Neural progenitor cell (in vitro differentiated cells): ENCODE data around the gene KRTAP1-4. TPM values are rescaled to one million over a fixed set of nuclear protein-coding genes. Genes with fewer than 3 reads are reported as not detected.

ENCODE experiments used
- DNase-seq: peaks from one replicate; pipeline ENCODE4 v3.0.0-alpha.2; 2016; ENCODE audit warnings: low spot score
- H2AFZ ChIP-seq: fragments of 200-600 bp; sonication (generic); replicated peaks from 2 replicates; pipeline ENCODE4 v1.6.1; 2016; ENCODE audit warnings: antibody characterized with exemption
- H3F3A ChIP-seq: fragments of 200-600 bp; sonication (generic); 2 replicates; pipeline ENCODE4 v1.6.1; 2016; ENCODE audit warnings: antibody characterized with exemption, low read depth
- H3K27ac ChIP-seq: fragments of 200-600 bp; sonication (generic); 2 replicates; pipeline ENCODE4 v1.5.1; 2016; ENCODE audit warnings: mild to moderate bottlenecking
- H3K27me3 ChIP-seq: fragments of 200-600 bp; sonication (generic); 2 replicates; pipeline ENCODE4 v1.6.1; 2016; ENCODE audit warnings: mild to moderate bottlenecking, moderate library complexity
- H3K36me3 ChIP-seq: fragments of 200-600 bp; sonication (generic); 2 replicates; pipeline ENCODE4 v1.5.1; 2016
- H3K4me1 ChIP-seq: fragments of 200-600 bp; sonication (generic); 2 replicates; pipeline ENCODE4 v1.6.1; 2016; ENCODE audit warnings: mixed run types
- H3K4me2 ChIP-seq: fragments of 200-600 bp; sonication (generic); 2 replicates; pipeline ENCODE4 v1.6.1; 2016
- H3K4me3 ChIP-seq: fragments of 200-600 bp; sonication (generic); 2 replicates; pipeline ENCODE4 v1.5.1; 2016
- H3K79me2 ChIP-seq: fragments of 200-600 bp; sonication (generic); 2 replicates; pipeline ENCODE4 v1.6.1; 2016; ENCODE audit warnings: low read depth
- H3K9ac ChIP-seq: fragments of 200-600 bp; sonication (generic); 2 replicates; pipeline ENCODE4 v1.6.1; 2016
- H3K9me3 ChIP-seq: fragments of 200-600 bp; sonication (generic); 2 replicates; pipeline ENCODE4 v1.5.1; 2016; ENCODE audit warnings: low read depth
- H4K20me1 ChIP-seq: fragments of 200-600 bp; sonication (generic); 2 replicates; pipeline ENCODE4 v1.6.1; 2016; ENCODE audit warnings: low read depth
- H3K27ac Mint-ChIP-seq: 3 replicates; pipeline ENCODE4 v1.8.0; 2021; ENCODE audit warnings: mixed read lengths
- H3K27me3 Mint-ChIP-seq: 2 replicates; pipeline ENCODE4 v1.8.0; 2022; ENCODE audit warnings: low read depth, mild to moderate bottlenecking, inconsistent platforms, moderate library complexity, mixed read lengths; ENCODE audit not compliant: insufficient read depth
- H3K36me3 Mint-ChIP-seq: 3 replicates; pipeline ENCODE4 v1.8.0; 2021; ENCODE audit warnings: mixed read lengths
- H3K4me1 Mint-ChIP-seq: 3 replicates; pipeline ENCODE4 v1.8.0; 2021; ENCODE audit warnings: mixed read lengths
- H3K4me3 Mint-ChIP-seq: 3 replicates; pipeline ENCODE4 v1.8.0; 2021; ENCODE audit warnings: mild to moderate bottlenecking, moderate library complexity, mixed read lengths
- H3K9me3 Mint-ChIP-seq: 3 replicates; pipeline ENCODE4 v1.8.0; 2020; ENCODE audit warnings: mixed read lengths
- EZH2 ChIP-seq: fragments of 200-600 bp; sonication (generic); IDR thresholded peaks from 2 replicates; pipeline ENCODE4 v1.6.1; 2017; ENCODE audit warnings: antibody characterized with exemption, mild to moderate bottlenecking, moderate library complexity
- EZH2phosphoT487 ChIP-seq: fragments of 200-600 bp; sonication (generic); IDR thresholded peaks from 2 replicates; pipeline ENCODE4 v1.6.1; 2017; ENCODE audit warnings: antibody characterized with exemption
- total RNA-seq: library from RNA; depleted of rRNA; stranded (reverse); fragments of >200 nt; gene quantifications from 2 replicates; pipeline ENCODE4 v1.2.3, GENCODE V29; 2015; ENCODE audit warnings: low replicate concordance
- TF ChIP-seq, protein P1 (sequence below): fragments of 200-600 bp; sonication (generic); IDR thresholded peaks from 2 replicates; pipeline ENCODE4 v1.5.1; 2017; ENCODE audit warnings: antibody characterized with exemption, mild to moderate bottlenecking

The KRTAP1-4 gene
- total RNA-seq, 1 donor from 2014 or later, result not detected

DNA sequence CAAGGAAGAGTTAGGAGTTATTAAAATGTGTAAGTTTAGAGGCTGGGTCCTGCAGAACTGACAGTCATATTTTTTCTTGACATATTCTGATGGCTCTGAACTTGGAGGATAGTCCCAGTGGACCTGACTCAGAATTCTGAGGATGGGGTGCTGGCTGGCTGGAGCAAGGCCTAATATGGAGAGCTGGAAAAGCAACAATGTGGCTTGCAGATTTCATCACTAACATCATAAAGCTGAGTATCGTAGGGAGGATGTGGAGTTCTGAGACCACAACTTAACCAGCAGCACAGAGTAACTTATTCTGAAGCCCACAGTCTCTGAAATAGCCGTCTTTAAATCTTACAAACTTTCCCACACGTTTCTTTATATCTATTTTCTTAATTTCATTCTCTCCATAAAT is 5.3 kb downstream of the KRTAP1-4 start:
- no peak overlapping the region for H2AFZ ChIP-seq
- no peaks in the 10 kb centered on the region for H3K36me3 ChIP-seq
- H3K4me3 ChIP-seq, result no peak overlapping the region
- DNase-seq, result no peak
- H3K4me1 ChIP-seq, result no peaks in the 10 kb centered on the region
- H3K79me2 ChIP-seq, result no peaks in the 10 kb centered on the region
- no peak overlapping the region for H3K27ac ChIP-seq
- no peak overlapping the region for H3K27ac Mint-ChIP-seq
- no peaks in the 10 kb centered on the region for H3K27me3 ChIP-seq
- H3K9ac ChIP-seq, result no peak overlapping the region
- no peaks in the 10 kb centered on the region for H3K9me3 ChIP-seq
- no peak overlapping the region for H3K4me2 ChIP-seq
- H4K20me1 ChIP-seq, result no peaks in the 10 kb centered on the region
- no peaks in the 10 kb centered on the region for H3K36me3 Mint-ChIP-seq
- no peak for TF ChIP-seq EZH2
- TF ChIP-seq, protein P1, sequence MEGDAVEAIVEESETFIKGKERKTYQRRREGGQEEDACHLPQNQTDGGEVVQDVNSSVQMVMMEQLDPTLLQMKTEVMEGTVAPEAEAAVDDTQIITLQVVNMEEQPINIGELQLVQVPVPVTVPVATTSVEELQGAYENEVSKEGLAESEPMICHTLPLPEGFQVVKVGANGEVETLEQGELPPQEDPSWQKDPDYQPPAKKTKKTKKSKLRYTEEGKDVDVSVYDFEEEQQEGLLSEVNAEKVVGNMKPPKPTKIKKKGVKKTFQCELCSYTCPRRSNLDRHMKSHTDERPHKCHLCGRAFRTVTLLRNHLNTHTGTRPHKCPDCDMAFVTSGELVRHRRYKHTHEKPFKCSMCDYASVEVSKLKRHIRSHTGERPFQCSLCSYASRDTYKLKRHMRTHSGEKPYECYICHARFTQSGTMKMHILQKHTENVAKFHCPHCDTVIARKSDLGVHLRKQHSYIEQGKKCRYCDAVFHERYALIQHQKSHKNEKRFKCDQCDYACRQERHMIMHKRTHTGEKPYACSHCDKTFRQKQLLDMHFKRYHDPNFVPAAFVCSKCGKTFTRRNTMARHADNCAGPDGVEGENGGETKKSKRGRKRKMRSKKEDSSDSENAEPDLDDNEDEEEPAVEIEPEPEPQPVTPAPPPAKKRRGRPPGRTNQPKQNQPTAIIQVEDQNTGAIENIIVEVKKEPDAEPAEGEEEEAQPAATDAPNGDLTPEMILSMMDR, result no peak
- TF ChIP-seq EZH2phosphoT487, result no peak
- no peaks in the 10 kb centered on the region for H3K4me1 Mint-ChIP-seq
- no peak overlapping the region for H3K4me3 Mint-ChIP-seq
- no peaks in the 10 kb centered on the region for H3F3A ChIP-seq
- H3K27me3 Mint-ChIP-seq, result no peaks in the 10 kb centered on the region
- no peaks in the 10 kb centered on the region for H3K9me3 Mint-ChIP-seq

GRCh38 chr17:41020336-41020735 is 9.7 kb downstream of the KRTAP1-4 start:
- H3K79me2 ChIP-seq, result no peaks in the 10 kb centered on the region
- no peaks in the 10 kb centered on the region for H3K36me3 Mint-ChIP-seq
- H3K4me3 Mint-ChIP-seq, result no peak overlapping the region
- H3F3A ChIP-seq, result no peaks in the 10 kb centered on the region
- H3K4me1 ChIP-seq, result no peaks in the 10 kb centered on the region
- H3K27me3 ChIP-seq, result no peaks in the 10 kb centered on the region
- H3K4me2 ChIP-seq, result no peak overlapping the region
- H4K20me1 ChIP-seq, result no peaks in the 10 kb centered on the region
- H3K9me3 Mint-ChIP-seq, result no peaks in the 10 kb centered on the region
- H3K9ac ChIP-seq, result no peak overlapping the region
- H2AFZ ChIP-seq, result no peak overlapping the region
- H3K27ac Mint-ChIP-seq, result no peak overlapping the region
- H3K27me3 Mint-ChIP-seq, result no peaks in the 10 kb centered on the region
- H3K4me3 ChIP-seq, result no peak overlapping the region
- no peak for DNase-seq
- TF ChIP-seq EZH2 (no peak), EZH2phosphoT487 (no peak)
- TF ChIP-seq, protein P1, result no peak
- no peaks in the 10 kb centered on the region for H3K4me1 Mint-ChIP-seq
- H3K36me3 ChIP-seq, result no peaks in the 10 kb centered on the region
- H3K27ac ChIP-seq, result no peak overlapping the region
- H3K9me3 ChIP-seq, result no peaks in the 10 kb centered on the region

DNA sequence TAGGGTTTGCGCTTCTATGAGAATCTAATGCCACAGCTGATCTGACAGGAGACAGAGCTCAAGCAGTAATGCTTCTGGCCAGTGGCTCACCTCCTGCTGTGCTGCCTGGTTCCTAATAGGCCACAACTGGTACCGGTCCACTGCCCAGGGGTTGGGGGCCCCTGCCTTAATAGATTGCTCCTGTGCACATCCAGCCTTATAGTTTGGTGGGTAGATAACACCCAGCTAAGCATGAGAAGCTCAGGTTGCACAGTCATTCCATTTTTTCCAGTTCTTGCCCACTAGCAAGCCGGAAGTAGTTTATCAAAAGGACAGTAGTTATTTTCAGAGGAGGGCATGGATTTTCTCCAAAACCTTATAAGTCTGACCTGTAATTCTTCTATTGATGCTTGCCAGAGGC is 10.6 kb downstream of the KRTAP1-4 start:
- H2AFZ ChIP-seq, result no peak overlapping the region
- Mint-ChIP-seq H3K4me3 (no peak overlapping the region), H3K9me3 (no peaks in the 10 kb centered on the region), H3K27ac (no peak overlapping the region), H3K27me3 (no peaks in the 10 kb centered on the region), H3K4me1 (no peaks in the 10 kb centered on the region), H3K36me3 (no peaks in the 10 kb centered on the region)
- H3K4me3 ChIP-seq, result no peak overlapping the region
- H3F3A ChIP-seq, result no peaks in the 10 kb centered on the region
- H3K9ac ChIP-seq, result no peak overlapping the region
- TF ChIP-seq EZH2phosphoT487 (no peak), EZH2 (no peak)
- TF ChIP-seq, protein P1, result no peak
- H3K9me3 ChIP-seq, result no peaks in the 10 kb centered on the region
- H3K4me2 ChIP-seq, result no peak overlapping the region
- H3K27ac ChIP-seq, result no peak overlapping the region
- H3K36me3 ChIP-seq, result no peaks in the 10 kb centered on the region
- H3K27me3 ChIP-seq, result no peaks in the 10 kb centered on the region
- no peaks in the 10 kb centered on the region for H3K79me2 ChIP-seq
- H4K20me1 ChIP-seq, result no peaks in the 10 kb centered on the region
- DNase-seq, result no peak
- H3K4me1 ChIP-seq, result no peaks in the 10 kb centered on the region
